ENCODE measurements around the gene TAS1R1.
"Not testable (repeated sequence)": the region's sequence is repeated elsewhere in the genome, so short reads cannot be mapped to it uniquely, and the experiment has no call there.

The TAS1R1 gene

DNA sequence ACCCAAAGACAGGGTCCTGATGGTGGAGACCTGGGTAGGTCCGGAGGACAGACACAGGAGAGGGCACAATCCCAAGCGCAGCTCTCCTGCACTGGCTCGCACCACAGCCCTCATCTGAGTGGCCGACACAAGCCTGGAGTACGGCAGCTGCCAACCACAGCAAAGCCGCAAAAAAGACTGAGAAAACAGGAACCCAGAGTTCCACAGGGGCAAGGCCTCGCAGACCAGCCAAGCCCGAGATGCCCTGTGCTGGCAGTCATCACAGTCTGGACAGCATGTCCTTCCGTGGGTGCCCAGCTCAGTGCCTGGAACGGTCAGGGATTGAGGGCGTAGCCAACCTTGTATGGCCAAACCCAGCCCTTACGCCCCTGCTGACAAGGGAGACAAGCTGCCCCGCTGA, 36.1 kb downstream of the TAS1R1 start:
- no peak for DNase-seq (ENCODE audit: low read depth)

DNA sequence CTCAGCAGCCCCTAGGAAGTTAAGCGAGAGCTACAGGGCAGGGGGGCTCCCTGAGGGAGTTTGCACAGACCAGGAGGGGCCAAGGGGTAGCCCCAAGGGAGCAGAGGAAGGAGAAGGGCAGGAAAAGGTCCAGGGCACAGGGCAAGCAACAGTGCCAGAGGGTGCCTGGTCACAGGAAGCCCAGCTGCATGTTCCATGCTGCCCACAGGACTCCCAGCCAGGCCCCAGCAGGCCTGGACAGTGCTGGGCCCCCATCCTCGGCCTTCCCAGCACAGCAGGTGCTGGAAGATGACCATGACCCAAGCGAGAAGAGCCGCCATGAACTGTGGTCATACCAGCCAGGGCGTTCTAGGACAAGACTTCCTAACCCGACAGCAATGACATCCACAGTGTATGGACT, 36.5 kb downstream of the TAS1R1 start:
- DNase-seq (ENCODE audit: low read depth) = no peak

DNA sequence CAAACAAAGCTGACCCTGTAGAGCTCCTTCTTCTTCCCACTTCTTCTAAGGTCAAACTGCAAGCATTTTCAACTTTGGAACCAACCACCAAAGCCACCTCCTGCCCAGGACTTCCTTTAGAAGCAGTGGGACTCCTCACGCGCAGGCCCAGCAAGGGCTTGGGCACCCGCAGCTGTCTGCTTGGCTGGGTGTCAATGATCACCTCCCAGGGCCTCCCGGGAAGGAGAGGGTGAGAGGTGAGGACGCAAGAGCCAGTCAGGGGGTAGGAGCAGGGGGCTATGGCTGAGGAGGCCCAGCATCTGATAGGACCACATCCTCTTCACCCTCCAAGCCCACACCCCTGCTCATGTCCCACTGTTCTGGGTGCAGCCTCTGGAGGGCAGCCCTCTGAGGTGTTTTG, 37.3 kb downstream of the TAS1R1 start:
- no peak for DNase-seq (ENCODE audit: low read depth)

DNA sequence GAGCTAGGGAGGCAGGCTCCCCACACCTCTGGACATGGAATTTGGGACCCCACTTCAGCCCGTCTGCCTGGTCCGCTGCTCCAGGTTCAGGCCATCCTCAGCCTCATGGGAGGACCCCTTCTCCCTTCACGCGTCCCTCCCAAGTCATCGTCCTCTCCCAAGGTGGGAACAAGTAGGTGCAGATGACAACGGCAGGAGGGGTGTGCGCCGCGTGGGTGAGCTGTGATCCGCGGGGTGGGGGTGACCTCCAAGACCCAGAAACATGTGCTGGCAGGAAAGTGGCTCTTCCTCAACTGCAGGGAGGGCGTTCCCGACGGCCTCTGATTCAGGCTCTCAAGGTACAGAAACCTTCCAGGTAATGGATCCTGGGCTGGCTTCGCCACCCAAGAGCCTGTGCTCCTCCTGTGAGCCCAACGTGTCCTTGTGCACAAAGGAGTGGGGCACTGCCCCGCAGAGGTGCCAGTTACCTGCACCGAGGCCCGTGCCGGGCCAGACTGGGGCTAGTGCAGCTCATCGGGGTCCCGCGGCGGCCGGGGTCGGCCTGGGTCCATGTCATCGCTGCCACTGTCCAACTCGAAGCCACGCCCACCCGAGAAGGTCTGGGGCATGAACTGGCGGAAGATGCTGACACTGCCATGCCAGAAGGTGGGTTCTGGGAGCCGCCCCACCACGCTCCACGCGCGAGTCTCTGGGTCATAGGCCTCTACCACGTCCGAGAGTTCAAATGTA, 37.9 kb downstream of the TAS1R1 start:
- no peak for DNase-seq (ENCODE audit: low read depth)

DNA sequence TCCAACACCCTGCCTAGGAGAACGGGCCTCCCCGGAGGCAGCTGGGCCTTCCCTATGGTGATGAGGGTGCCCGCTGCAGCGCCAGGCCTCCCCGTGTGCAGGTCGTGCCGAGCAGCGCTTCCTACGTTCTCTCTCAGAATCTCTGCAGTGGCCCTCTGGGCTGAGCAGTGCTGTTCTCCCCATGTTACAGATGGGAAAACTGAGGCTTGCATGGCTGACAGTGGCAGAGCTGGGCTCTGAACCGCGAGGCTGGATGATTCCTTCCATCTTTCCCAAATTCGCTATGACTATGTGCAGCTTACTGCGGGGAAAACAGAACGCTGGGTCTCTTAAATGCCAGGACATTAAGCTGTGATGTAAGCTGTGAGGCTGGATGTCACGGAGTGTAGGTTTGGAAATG, 38.7 kb downstream of the TAS1R1 start:
- no peak for DNase-seq (ENCODE audit: low read depth)

DNA sequence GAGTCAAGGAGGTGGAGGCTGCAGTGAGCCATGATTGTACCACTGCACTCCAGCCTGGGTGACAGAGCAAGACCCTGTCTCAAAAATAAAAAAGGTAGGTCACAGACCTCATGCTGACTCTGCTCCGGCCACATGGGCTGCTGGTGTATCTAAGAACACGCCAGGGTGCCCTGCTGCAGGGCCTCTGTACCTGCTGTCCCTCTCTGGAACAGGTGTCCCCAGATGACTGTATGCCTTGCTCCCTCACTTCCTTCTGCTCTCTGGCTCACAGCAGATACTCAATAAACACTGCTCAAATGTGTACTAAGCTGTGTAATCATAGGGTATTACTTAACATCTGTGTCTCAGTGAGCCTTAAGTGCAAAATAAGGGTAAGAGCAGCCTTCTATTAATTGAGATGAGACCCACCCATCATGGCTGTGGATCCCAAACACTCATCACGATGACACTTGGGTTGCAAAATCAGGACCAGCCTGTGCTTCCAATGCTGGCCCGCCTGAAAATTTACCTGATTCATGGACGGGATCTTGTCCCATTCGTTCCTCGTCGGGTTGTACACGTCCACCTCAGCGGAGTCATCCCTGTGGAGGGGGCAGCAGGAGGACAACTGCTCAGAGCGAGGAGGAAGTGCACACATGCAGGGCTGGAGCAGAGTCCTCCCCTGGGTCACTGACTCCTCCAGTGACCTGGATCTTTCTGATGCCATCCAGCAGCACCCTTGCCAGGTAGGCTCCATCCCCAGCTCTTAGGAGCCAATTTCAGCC, 40.1 kb downstream of the TAS1R1 start:
- DNase-seq (ENCODE audit: low read depth) = no peak

DNA sequence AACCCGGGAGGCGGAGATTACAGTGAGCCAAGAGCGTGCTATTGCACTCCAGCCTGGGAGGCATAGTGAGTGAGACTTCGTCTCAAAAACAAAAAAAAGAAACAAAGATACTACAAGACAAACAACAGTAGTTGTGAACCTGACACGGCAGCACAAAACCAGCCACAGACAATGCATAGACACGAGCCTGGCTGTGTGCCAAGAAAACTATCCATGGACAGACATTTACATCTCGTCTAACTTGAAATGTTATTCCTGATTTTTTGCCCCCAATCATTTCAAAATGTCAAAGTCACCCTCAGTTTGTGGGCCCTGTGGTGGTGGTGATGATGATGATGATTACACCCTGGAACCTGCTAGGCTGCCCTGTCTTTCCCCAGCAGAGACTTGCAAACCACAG, 41.2 kb downstream of the TAS1R1 start:
- no peak for DNase-seq (ENCODE audit: low read depth)

DNA sequence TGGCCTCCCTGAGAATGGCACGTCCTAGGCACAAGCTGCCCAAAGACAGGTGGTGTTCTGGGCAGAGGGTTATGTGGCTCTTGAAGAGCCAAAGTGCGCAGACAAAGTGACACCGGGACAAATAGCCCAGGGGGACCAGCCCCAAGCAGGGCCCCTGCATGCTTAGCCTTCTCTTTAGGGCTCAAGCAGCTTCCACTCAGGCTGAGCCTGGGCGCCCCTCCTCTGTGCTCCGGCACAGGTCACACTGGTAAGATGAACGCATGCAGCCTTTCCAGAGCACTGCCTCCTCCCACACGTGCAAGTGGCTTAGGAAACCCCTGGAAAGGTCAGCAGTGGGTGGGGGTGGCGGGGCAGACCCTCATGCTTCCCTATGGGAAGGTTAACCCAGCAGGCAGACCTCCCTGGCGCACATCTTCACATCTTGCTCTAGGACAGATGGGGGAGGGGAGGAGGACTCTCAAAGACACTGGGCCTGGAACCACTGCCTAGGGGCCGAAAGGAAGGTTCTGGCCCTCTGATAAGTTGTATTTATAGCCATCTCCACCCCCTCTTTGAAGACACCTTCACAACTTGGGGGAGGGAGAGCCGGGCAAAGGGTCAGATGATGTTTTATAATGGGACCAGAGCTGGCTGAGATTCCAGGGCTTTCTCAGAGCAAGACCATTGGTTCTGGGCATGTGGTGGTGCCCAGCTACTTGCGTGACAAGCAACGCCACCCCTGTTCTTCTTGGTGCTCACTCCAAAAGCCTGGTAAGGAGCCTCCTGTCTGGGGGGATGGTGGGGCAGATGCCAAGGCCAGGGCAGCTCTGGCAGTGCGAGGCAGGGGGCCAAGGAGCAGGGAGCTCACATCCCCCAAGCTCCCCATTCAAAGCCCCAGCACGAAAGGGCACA, 42.0 kb downstream of the TAS1R1 start:
- no peak for DNase-seq (ENCODE audit: low read depth)

DNA sequence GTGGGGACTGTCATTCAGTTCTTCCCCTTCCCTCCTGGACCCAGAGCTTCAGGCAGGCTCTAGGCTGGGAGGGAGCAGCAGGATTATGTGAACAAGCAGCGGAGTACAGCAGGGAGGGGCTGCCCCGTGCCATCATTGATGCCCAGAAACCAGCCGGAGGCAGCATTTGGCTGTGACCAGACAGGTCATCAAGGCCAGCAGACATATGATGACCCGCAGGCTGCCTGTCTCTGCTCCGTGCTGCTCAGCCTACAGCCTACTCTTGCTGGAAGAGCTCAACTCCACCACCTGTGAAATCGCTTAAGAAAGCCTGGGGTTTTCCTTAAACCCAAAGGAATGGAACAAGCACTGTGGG, 42.6 kb downstream of the TAS1R1 start:
- no peak for DNase-seq (ENCODE audit: low read depth)

DNA sequence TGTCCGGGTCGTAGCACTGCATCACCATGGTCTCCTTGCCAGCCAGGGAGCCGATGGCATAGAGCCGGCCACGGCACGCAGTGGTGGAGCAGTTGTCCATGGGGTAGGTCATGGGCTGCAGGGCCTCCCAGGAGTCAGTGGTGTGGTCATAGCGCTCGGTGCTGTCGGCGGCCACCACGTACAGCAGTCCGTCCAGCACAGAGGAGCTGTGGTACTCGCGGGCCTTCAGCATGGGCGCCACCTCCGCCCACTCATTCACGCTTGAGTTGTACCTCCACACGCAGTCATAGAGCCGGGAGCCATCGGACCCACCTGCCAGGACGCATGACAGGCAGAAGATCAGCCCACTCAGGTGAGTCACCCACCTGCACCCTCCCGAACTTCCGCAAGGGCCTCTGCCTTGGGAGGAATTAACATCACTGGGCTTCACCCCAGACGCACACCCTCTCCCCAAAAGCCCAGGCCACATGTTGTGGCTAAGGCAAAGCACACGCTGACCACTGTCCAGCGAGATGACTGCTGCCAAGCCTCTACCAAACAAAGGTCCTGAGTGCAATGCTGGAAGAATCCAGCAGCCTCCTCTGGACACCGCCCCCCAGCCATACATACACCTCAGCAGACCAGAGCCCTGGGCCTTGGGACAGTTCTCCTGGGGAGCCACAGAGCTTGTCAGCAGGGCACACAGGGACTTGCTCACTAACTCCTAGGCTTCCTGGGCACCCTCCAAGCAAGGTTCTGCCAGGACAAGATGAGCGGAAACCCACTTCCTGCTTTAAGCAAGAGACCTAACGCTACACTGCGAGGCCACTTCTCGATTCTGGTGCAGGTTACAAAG, 44.3 kb downstream of the TAS1R1 start:
- DNase-seq (ENCODE audit: low read depth) = no peak

DNA sequence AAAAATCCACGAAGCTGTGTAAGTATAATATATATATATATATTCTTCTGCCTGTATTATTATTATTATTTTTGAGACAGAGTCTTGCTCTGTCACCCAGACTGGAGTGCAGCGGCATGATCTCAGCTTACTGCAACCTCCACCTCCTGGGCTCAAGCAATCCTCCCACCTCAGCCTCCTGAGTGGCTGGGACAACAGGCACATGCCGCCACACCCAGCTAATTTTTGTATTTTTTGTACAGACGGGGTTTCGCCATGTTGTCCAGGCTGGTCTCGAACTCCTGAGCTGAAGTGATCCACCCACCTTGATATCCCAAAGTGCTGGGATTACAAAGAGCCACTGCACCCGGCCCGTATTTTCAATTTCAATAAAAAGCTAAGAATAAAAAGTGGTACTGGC, 44.9 kb downstream of the TAS1R1 start:
- DNase-seq (ENCODE audit: low read depth) = not testable (repeated sequence)

DNA sequence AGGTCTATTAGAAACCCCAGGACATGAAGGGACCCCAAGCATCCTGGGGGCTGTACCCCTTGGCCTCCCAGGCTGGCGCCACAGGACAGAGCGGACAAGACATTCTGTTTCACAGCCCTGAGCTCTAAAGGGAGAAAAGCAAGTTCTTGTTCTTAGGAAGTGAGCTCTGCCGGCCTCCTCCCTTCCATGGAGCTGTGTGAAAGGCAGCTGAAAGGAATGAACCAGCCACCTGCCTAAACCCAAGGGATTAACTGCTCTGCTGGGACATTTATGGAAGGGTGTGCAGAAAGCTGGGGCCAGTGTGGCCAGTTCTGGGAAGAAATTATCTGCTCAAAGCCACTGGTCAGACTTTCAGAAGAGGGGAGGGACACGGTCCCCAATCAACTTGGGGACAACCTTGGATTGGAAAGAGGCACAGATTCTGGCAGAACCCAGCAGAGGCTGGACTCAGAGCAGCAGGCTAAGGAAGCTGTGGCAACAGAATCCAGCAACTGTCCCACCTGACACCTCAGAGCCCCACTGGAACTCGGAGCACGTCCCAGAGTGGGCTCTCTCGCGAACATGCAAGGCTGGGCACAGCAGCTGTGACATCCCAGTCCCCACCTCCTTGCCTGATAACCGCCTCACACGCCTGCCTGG, 45.4 kb downstream of the TAS1R1 start:
- no peak for DNase-seq (ENCODE audit: low read depth)

DNA sequence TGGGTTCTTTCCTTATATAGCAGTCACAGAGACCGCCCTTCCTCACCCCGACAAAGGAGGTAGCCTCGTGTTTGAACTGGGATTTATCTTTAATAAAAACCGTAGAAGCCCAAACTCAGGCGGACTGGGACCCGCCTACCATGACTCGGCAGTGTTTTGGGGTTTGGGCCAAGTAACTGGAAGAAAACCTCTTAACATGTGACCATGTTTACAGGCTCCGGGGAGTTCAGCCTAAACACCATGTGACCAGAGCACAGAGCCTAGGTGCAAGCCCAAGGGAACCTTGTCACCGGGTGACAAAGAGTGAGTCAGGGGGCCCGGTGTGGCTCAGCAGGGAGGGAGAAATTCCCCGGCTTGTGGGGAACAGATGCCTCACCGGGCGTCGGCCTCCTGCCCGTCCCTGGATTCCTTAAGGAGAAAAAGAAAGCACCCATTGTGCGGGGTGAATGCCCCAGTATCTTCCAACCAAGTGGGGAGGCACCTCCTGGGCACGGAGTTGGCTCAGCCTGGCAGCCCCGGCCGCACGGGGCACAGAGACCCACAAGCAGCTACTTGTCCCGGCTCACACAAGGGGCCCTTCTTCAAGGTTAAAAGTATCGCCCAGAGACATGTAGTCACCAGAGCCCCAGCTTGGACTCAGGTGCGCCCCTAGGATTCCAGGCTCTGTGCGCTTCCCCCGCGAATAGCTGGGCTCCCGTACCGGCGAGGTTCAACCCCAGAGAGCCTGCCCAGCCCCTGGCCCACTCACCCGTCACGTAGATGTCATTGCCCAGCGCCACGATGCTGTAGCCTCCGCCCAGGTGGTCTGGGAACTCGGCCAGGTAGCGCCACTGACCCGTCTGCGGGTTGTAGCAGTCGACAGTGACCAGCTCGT, 46.2 kb downstream of the TAS1R1 start:
- peak; percentile 79 for DNase-seq (ENCODE audit: low read depth)

DNA sequence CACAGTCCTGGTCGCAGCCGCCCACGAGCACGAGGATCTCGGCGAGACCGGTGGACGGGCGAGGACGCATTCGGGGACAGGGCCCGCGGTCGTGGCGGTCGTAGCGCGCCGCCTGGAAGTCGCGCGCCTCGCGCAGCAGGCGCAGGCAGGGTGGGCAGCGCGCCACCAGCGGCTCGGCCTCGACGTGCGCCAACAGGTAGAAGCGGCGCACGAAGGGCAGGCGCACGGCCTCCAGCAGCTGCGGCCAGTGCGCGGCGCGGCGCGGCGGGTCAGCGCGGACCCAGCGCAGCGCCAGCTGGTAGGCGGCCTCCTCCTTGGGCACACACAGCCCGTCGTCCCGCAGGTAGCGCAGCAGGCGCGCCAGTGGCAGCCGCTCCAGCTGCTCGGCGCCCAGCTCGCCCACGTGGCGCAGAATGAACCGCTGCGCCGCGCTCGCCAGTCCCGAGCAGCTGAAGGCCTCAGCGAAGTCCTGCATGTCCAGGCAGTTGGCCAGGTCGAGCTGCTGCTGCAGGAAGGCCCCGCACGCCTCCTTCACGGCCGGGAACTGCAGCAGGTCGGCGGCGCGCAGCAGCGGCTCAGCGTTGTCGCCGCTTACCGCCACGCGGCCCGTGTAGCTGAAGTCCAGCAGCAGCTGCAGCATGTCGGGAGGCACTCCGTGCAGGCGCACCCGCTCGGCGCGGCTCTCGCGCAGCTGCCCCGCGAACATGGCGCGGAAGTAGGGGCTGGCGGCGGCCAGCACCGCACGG, 47.0 kb downstream of the TAS1R1 start:
- DNase-seq (ENCODE audit: low read depth) = no peak

DNA sequence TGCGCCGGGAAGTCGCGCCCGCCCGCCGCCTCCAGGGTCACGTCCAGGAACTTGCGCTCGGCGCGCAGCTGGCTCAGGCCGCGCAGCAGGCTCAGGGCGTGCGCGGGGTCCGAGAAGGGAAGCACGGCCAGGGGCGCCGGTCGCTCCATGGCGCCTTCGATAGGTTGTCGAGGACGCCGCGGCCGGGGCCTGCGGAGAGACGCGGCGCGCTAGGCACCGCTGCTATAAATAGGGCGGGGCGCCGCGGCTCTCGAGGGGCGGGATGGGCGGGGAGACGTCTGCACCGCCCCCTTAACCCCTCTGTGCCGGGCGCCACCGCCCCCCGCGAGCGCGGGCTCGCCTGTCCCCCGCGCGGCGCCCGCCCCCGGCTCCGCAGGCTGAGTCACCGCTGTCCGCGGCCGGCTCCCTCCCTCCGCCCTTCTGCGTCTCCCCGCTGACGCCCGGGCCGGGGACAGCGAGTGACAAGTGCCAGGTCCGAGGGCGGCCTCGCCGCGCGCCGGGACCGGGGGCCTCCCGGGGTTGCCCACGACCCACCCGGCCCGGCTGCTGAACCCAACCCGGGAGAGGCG, 47.6 kb downstream of the TAS1R1 start, which contains the start of gene KLHL21:
KLHL21 (minus strand) TSS at position 201 of the 569 bp plus-strand sequence; CDS start at position 149, 52 bp downstream.
- no peak for DNase-seq (ENCODE audit: low read depth)

DNA sequence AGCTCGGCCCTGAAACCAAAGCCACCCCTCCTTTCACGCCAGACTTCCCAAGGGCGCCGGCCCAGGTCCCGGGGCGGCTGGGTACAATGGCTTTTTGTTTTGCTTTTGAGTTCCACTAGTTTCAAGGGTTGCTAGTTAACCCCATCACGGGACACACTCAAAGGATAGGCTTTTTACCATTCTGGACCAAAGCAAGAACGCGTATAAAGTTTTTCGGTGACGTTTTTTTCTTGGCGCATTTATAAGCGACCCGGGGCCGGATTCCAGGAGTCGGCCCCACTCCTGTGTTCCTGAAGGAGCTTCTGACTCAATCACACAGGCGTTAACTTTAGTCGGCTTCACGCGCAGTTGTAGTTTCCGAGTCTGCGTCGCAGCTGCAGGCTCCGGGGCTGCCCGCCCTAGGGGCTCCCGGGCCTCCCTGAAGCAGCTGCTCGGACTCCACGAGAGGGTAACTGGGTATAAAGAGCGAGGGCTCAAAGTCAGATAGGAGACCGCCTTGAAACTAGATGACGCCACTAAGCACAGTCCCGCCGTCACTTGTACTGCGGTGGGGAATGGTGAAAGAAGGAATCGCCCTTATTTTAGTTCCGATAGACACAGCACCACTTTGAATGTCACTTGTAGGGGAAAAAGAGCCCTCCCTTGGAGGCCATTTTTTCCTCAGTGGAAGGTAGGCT, 48.3 kb downstream of the TAS1R1 start:
- DNase-seq (ENCODE audit: low read depth) = no peak

DNA sequence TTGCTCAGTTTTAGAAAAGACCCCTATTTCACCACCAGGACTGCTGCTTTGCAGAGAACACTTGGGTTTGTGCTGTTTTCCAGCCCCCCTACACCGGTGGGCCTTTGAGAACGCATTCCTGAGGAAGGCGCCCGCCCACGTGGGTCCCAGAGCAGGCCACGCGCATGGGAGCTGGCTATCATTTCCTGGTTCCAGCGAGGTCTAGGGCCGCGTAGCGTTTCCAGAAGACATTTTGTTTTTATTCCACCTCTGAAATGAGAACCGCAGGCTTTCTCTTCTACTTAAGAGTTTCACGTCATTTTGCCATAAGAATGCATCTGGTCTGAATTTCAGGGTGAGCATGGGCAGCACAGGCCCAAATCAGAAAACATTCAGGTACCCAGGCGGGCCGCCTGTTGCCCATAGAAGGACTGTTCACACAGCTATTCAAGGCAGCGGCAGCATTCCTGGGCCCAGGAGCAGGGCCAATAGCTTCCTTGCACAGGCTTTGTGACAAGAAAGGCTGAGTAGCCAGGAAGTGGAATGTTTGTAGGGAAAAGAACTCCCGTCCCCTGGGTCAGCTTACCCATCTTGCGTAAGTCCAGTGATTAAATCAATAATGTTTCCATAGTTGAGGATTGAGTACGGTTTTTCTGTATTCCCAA, 48.9 kb downstream of the TAS1R1 start:
- peak; percentile 65 for DNase-seq (ENCODE audit: low read depth)
